ENCODE results near the gene BLMH.
"Not testable (repeated sequence)": the region's sequence is repeated elsewhere in the genome, so short reads cannot be mapped to it uniquely, and the experiment has no call there.

The BLMH gene

DNA sequence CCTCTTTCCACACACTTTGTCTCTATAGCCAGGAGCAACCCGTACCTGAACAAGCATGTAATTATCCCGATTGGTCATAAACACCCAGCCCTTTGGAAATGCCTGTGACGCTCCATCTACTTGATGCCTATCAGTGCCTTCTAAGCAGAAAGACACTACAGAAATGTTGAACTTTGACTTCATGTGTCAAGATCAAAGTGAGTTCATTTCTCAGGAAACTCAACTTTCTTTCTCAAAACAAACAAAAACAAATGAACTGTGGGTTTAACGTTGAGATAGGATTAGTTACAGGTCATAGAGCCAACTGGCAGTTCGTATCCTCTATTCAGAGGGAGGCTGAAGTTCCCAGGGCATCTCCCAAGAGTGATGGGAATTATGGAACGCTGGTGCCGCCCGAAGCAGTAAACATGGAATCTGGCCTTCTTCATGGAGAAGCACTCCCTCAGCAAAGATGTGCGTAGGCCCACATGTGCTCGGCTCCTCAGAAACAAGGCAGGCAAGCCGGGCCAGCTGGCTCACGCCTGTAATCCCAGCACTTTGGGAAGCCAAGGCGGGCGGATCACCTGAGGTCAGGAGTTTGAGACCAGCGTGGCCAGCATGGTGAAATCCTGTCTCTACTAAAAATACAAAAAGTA is 65.7 kb downstream of the BLMH start:
- DNase-seq, result no peak

DNA sequence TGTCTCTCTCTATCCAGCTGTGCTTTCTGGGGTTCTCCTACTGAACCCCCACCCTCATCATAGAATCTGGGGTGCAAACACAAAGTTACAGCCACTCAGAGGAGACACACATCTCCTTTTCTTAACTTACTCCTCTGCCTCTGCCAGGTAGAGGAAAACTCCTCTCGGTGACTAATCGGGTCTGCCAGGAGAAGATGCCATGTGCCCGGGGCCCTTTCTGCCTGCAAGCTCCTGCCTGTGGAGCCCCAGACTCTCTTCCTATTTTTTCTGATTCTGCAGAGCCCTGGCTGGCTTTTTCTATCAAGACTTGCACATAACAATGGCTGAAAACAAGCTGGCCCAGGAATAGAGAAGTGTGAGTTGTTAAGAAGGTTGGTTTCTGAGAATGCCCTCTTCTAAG is 66.6 kb downstream of the BLMH start:
- DNase-seq, result no peak

DNA sequence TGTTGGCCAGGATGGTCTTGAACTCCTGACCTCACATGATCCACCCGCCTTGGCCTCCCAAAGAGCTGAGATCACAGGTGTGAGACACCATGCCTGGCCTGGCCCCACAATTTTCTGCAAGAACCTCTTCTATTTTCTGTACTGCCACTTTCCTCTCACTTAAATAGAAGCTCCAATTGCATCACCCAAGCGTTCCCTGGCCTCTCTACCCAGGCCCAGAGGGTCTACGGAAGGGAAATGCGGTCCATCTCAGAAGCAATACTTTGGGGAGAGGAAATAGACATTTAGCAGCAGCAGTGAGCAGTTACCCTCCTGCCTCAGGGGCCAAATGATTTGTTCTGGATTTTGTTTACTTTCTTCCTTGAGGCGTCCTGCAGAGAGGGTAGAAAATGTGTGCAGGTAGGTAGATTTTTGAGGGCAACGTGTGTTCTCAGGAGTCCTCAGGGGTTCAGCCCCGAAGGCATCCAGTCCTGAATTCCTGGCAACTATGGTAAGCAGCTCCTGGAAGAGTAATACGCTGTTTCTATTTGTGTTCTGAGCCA is 67.3 kb downstream of the BLMH start:
- no peak for DNase-seq

- DNase-seq, result no peak
Observed at GRCh38 chr17:30222721-30223175, 69.0 kb downstream of the BLMH start.

GRCh38 chr17:30222251-30222650 is 69.5 kb downstream of the BLMH start:
- DNase-seq, result no peak

DNA sequence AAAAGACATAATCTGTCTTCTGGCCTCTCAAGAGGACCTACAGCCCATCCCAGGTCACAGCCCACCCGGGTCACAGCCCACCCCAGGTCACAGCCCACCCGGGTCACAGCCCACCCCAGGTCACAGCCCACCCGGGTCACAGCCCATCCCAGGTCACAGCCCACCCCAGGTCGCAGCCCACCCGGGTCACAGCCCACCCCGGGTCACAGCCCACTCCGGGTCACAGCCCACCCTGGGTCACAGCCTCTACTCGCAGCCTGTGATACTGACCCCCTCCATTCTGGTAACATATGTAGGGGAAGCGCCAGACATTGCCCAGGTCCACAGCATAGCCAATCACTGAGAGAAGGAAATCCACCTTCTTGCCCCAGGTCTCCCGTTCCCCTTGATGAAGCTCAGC is 70.4 kb downstream of the BLMH start:
- DNase-seq, result no peak

GRCh38 chr17:30220414-30220813 is 71.3 kb downstream of the BLMH start:
- no peak for DNase-seq

DNA sequence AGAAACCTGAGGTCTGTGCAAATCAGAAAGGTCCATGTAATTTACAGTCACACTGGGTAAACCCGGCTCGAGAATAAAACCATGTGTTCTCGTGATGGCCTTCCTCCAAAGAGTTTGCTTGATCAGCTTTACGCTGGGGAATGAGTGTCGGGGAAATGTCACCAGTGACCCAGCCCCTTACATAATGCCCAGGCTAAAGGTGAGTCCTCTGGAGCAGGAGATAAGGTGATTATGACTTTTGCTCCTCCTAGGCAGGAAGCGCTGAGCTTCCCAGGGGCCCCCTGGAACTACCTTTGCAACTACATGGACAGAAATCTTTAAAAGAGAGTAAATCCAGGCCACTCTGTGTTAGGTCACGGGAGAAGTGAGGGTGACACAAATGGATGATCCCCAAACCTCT is 71.9 kb downstream of the BLMH start:
- DNase-seq, result no peak

GRCh38 chr17:30219315-30219714 is 72.4 kb downstream of the BLMH start:
- DNase-seq, result no peak

GRCh38 chr17:30218799-30219198 is 72.9 kb downstream of the BLMH start:
- no peak for DNase-seq

GRCh38 chr17:30217746-30218245 is 73.9 kb downstream of the BLMH start:
- no peak for DNase-seq

- no peak for DNase-seq
Observed at GRCh38 chr17:30217054-30217453, 74.7 kb downstream of the BLMH start.

GRCh38 chr17:30212750-30213149 is 79.0 kb downstream of the BLMH start:
- DNase-seq, result no peak

DNA sequence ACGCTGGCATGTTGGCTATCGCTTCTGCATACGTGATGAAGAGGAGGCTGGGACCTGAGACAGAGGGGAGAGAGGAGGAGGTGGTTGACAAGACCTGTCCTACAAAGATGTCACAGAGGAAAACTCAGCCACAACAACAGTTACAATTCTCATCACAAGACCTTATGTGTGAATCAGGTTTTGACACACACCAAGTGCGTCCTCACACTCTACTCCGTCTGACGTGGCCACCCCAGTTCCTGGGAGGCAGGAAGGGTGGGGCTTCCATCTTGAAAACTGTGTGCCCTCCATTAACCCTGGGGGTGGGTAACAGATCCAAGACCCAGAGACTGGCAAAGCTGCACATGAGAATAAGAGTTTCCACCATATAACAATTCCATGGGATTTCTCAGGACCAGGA is 80.4 kb downstream of the BLMH start:
- no peak for DNase-seq

- no peak for DNase-seq
Observed at GRCh38 chr17:30210901-30211300, 80.8 kb downstream of the BLMH start.

GRCh38 chr17:30210366-30210765 is 81.4 kb downstream of the BLMH start:
- DNase-seq, result no peak

DNA sequence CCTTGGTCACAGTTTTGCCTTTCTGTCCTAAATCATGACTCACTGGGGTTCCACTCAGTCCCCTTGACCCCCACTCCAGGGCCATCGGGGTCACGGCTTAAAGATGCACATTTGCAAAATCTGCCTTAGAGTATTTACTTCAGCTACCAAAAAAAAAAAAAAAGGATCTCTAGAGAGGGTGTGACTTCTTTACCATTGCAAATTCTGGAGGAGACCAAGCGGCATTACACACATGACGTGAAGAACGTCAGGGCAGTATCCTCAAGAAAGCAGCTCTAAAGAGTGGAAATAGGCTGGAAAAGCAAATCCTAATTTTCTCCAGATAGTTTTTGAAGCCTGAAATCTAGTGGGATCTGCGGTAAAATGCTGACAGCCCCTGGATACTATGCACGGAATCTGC is 81.8 kb downstream of the BLMH start:
- no peak for DNase-seq

DNA sequence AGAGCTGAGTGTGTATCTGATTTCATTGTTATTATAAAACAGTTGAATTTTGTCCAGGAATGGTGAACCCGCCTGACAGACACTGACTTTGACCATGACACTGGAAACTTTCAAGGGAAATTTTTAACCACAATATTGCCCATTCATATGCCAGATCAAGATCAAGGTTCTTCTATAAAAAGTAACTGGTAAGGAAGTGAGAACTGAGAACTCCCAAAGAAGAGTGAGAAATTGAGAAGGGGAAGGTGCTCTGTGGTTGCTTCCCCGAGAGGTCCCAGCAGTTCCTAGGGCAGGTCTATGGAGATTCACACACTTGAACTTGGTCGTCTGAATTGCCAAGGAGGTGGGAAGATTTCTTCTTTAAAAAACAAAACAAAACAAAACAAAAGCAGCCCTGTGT is 83.5 kb downstream of the BLMH start:
- no peak for DNase-seq

DNA sequence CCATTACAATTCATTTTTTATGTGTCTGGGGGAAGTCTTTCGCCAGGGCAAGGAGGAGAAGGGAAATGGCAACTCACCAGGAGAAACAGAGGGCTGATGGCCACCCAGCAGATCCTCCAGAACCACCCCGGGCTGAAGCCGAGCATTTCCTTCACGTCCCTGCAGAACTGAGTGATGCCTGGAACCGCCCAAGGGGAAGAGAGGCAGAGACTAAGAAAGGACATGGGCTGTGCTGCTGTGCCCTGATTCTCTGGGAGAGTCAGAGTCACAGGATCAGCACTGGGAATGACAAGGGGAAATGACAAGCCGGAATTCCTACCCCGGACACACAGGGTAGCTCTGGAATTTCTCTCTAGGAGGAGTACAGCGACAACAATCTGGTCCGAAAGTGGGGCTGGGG is 84.1 kb downstream of the BLMH start:
- no peak for DNase-seq

GRCh38 chr17:30203471-30203981 is 88.2 kb downstream of the BLMH start:
- DNase-seq, result no peak

GRCh38 chr17:30200656-30201055 is 91.1 kb downstream of the BLMH start:
- not testable (repeated sequence) for DNase-seq

DNA sequence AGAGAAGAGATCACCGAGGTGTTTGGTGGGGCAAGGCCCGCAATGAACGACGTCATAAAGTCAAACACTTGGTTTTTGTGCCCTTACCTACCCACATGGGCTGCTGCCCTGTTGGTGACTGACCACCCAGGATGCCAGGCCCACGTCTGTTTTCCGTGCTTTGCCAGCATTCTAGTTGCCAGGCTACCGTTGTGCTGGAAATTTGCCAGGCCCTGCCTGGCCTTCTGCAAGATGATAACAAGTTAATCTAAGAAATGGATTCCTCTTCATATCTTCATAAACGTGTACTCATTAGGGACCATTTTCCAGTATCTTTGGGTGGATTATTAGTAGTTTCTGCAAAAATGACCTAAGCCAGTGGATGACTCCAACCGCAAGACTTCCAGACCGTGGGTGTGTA is 91.6 kb downstream of the BLMH start:
- no peak for DNase-seq

DNA sequence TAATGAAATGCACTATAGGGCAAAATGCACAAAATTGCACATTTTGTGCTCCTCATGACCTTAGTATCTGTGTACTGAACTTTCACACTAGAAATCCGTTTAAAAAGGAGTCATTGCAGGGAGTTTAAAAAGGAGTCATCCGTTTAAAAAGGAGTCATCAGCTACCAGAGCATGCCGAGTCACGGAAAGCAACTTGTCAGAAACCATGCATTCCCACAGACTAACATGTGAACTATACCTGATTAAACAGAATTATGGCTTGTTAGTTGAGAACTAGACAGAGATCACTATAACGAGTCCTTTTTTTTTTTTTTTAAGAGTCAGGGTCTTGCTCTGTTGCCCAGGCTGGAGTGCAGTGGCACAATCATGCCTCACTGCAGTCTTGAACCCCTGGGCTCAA is 92.1 kb downstream of the BLMH start:
- no peak for DNase-seq

All from amniotic stem cell (primary cell).